GM21447 (cell line): ENCODE measurements around the gene MROH7.
"Not testable (repeated sequence)": the region's sequence is repeated elsewhere in the genome, so short reads cannot be mapped to it uniquely, and the experiment has no call there.

Experiments
- ATAC-seq: cut with Tn5 transposase; IDR thresholded peaks from one replicate; pipeline ENCODE4 v1.9.1; 2021; ENCODE audit not compliant: unreplicated experiment

Gene MROH7

GRCh38 chr1:54609301-54609921 is 32.2 kb upstream of the MROH7 start:
- ATAC-seq: no peak

DNA sequence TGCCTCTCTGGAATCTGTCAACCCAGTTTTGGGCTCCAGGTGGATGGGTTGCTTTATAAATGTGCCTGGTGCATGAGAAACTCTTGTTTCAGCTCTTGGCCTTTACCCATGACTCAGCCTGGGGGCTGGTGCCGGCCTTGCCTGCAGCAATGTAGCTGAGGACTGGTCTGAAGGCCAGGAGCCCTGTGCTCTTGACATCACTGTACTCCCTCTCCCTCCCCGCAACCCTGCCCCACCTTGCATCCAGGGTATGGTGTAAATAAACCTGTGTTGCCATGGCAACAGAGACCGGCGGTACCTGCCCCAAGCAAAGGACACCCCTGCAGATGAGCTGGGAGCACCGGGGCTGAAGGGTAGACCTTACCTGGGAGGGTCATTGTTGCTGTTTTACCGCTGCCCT is 31.5 kb upstream of the MROH7 start:
- ATAC-seq: no peak

GRCh38 chr1:54610601-54611580 is 30.7 kb upstream of the MROH7 start:
- ATAC-seq: no peak

DNA sequence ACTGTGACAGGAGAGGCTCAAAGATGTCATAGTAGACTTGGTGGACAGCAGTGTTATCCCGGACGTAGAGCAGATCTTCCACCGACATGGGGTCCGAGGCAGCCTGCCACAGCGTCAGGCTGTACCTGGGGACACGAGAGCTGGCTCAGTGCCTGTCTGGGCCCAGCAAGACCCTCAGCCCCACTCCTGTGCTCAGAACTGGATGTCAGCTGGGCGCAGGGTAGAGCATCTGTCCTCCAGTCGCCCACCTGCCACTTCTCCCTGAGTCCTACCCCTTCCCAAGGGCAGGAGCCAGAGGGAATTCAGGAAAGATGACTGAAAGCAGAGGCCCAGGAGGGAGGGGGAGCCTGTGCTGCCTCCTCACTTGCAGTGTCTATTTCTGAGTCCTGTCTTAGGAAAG is 30.0 kb upstream of the MROH7 start:
- no peak for ATAC-seq

DNA sequence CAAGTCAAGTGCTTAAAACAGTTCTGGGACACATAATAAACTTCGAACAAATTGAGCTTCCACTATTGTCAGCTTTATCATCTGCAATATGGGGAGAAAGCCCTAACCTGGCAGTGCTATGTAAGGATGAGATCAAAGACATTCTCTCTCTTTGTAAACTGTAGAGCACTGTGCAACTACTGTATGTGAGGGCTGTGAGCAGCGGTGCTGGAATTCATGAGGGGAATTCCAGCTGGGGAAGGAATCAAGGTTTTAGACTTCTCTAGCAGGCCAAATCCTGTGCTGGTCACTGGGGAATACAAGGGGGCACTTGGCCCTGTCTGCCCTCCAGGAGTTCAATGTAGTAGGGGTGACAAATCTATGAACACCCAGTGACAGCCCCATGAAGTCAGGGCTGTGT is 27.6 kb upstream of the MROH7 start:
- ATAC-seq: no peak

GRCh38 chr1:54614563-54614962 is 27.0 kb upstream of the MROH7 start:
- ATAC-seq: no peak

DNA sequence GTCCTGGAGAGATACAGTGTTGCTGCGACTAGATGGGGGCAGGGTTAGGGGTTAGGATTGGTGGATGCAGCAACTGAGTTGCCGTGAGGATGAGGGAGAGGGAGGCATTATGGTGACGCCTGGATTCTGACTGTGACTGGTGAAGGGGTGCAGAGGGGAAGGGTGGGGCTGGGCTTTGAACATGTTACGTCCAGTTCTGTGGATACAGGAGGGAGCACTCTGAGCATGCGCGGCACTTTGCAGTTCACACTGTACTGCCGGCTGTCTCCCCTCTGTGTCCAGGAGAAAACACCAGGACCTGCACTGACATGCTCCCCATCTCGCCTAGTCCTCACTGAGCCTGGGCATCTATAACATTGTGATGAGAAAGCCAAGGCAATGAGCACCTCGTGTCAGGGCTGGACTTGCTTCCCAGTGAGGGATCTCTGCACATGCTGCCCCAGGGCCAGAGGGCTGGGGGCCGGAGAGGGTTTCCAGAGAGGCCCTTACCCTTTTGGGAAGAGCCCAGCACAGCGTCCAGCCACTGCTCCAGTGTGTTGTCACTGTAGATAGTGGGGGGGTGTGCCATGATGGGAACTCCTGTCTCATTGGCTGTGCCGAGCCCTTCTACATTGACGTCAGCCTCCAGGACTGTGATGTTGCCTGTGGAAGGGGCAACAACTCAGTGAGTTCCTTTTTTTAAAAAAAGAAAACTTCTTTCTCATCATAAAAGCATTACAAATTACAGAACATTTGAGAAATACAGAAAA is 25.9 kb upstream of the MROH7 start:
- ATAC-seq: no peak

- no peak for ATAC-seq
Measured at GRCh38 chr1:54619749-54620148, 21.8 kb upstream of the MROH7 start.

DNA sequence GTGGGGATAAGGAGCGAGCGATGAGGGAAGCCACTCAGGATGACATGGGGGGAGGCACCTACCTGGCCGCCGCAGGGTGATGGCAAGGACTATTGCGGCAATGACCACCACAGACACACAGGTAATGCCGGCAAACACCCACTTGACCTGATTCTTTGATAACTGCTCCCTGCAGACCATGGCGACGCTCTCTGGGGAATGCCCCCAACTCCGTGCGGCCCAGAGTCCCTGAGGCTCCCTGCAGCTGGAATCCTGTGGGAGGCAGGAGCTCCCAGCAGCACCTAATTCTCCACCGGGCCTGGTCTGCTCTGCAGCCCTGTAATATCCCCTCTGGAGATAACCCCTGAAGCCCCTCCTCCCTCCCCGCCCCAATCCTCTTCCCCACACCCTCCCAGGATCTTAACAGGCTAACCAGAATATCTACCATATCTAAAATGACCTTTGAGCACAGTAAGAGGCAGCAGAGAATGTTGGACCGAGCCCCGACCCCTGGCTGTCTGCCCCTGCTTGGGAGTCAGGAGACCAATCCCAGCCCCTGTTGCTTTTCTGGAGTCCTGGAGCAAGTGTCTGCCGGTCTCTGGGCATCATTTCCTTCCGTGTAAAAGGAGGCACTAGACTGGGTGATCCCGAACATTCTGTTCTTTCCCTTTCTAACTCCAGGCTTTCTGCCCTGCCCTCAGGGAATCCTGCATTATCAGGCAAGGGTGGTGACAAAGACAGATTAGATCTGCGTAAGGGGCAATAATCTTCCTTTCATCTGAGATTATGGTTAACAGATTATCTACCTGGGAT is 18.2 kb upstream of the MROH7 start, which contains the start of gene FAM151A:
Gene FAM151A, minus strand, starts transcription at position 310 of the 792 bp plus-strand sequence. Its CDS starts 130 bp downstream, at position 180.
- no peak for ATAC-seq

- no peak for ATAC-seq
Measured at GRCh38 chr1:54624466-54625464, 16.8 kb upstream of the MROH7 start.

DNA sequence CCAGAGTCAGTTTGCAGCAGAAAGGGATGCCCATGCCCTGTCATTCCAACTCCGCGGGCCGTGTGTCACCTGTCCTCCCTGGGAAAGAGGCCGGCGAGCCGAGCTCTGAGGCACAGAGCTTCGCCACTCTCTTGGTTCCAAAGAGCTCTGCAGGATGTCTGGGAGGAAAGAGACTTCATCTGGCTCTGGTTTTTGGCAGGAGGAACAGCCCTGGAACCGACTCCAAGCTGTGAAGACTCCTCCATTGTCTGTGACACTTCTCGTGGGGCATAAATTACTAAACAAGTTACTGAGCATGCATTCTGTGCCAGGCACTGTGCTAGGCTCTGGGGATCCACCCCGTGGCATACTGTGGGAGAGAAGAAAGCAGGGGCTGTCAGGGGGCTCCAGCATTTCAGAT is 14.4 kb upstream of the MROH7 start:
- ATAC-seq: no peak

DNA sequence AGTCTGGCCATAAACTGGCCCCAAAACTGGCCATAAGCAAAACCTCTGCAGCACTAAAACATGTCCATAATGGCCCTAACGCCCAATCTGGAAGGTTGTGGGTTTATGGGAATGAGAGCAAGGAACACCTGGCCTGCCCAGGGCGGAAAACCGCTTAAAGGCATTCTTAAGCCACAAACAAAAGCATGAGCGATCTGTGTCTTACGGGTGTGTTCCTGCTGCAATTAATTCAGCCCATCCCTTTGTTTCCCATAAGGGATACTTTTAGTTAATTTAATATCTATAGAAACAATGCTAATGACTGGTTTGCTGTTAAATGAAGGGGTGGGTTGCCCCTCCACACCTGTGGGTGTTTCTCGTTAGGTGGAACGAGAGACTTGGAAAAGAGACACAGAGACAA is 5.8 kb upstream of the MROH7 start:
- not testable (repeated sequence) for ATAC-seq

DNA sequence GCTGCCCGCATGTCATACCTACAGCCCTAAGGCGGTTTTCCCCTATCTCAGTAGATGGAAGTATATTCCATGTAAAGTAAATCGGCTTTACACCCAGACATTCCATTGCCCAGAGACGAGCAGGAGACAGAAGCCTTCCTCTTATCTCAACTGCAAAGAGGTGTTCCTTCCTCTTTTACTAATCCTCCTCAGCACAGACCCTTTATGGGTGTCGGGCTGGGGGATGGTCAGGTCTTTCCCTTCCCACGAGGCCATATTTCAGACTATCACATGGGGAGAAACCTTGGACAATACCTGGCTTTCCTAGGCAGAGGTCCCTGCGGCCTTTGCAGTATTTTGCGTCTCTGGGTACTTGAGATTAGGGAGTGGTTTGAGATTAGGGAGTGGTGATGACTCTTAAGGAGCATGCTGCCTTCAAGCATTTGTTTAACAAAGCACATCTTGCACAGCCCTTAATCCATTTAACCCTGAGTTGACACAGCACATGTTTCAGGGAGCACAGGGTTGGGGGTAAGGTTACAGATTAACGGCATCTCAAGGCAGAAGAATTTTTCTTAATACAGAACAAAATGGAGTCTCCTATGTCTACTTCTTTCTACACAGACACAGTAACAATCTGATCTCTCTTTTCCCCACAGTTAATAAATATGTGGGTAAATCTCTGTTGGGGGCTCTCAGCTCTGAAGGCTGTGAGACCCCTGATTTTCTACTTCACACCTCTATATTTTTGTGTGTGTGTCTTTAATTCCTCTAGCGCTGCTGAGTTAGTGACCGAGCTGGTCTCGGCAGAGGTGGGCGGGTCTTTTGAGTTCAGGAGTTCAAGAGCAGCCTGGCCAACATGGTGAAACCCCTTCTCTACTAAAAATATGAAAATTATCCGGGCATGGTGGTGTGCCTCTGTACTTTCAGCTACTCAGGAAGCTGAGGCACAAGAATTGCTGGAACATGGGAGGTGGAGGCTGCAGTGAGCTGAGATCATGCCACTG is 4.8 kb upstream of the MROH7 start:
- ATAC-seq: not testable (repeated sequence)

- ATAC-seq: no peak
Measured at GRCh38 chr1:54640361-54640760, 1.2 kb upstream of the MROH7 start.

- ATAC-seq: no peak
Measured at GRCh38 chr1:54643736-54644135, 2.1 kb downstream of the MROH7 start.

GRCh38 chr1:54645806-54646676 is 4.5 kb downstream of the MROH7 start:
- no peak for ATAC-seq
